HepG2 (cell line): Measurements from ENCODE around the gene CAP2. TPM values are rescaled to one million over a fixed set of nuclear protein-coding genes. Genes with fewer than 3 reads are reported as not detected.

Source experiments
- ATAC-seq: fragments of 200-7000 bp; cut with Tn5 transposase; 3 replicates; pipeline ENCODE4 v1.9.1; 2020; ENCODE audit warnings: mild to moderate bottlenecking, moderate library complexity
- BruUV-seq: library from RNA; stranded (reverse); fragments of 400-500 nt; replicated peaks from 2 replicates; lab custom pipeline; 2021; lab: Mats Ljungman, UMichigan
- CTCF ChIA-PET: fragments of 300-600 bp; formaldehyde crosslinking; extraction: SDS; loops from one replicate; lab custom pipeline; 2021; ENCODE audit warnings: low total read pairs, inconsistent platforms, low intra/inter-chr PET ratio; lab: Yijun Ruan, JAX
- POLR2A ChIA-PET: fragments of 350-600 bp; sonication (Branson Sonifier 250); formaldehyde crosslinking; loops from one replicate; lab custom pipeline; 2020; ENCODE audit warnings: antibody characterized with exemption, inconsistent platforms; lab: Yijun Ruan, JAX
- DNase-seq: peaks from one replicate; pipeline ENCODE4 v3.0.0-alpha.2; 2015; ENCODE audit warnings: low spot score
- FAIRE-seq: peaks from 3 replicates; lab custom pipeline; 2011; peaks lifted over from hg19 to GRCh38; lab: Jason Lieb, UNC
- H2AFZ ChIP-seq: one replicate; pipeline ENCODE4 v1.6.1; 2011; ENCODE audit warnings: low read length, inconsistent platforms
- H3K27ac ChIP-seq: fragments of 300-600 bp; 3 replicates; pipeline ENCODE4 v1.8.0; 2011; ENCODE audit warnings: mixed run types, mild to moderate bottlenecking, mixed read lengths, low read length, inconsistent platforms; ENCODE audit not compliant: insufficient read depth; ENCODE audit errors: extremely low read length
- H3K27me3 ChIP-seq, 2 experiments: fragments of 200-600 bp in 1 of 2; 2 replicates in 1 of 2; 3 replicates in 1 of 2; pipeline versions ENCODE4 v1.6.0 to v1.8.0; 2011; ENCODE audit warnings: low read length in 2 of 2, mild to moderate bottlenecking in 2 of 2, moderate library complexity in 2 of 2, inconsistent platforms in 1 of 2; ENCODE audit not compliant: insufficient read depth in 2 of 2, control insufficient read depth in 1 of 2
- H3K36me3 ChIP-seq, 2 experiments: fragments of 200-600 bp in 1 of 2; replicated peaks in 1 of 2; 2 replicates in 1 of 2; 3 replicates in 1 of 2; pipeline versions ENCODE4 v1.5.1 to v1.8.0; 2011; ENCODE audit warnings: low read length in 2 of 2, inconsistent platforms in 1 of 2; ENCODE audit not compliant: insufficient read depth in 2 of 2, control insufficient read depth in 1 of 2
- H3K4me1 ChIP-seq: 2 replicates; pipeline ENCODE4 v1.5.1; 2012; ENCODE audit warnings: low read length, inconsistent platforms; ENCODE audit not compliant: insufficient read depth
- H3K4me2 ChIP-seq: 2 replicates; pipeline ENCODE4 v1.6.0; 2011; ENCODE audit warnings: low read depth, low read length, inconsistent platforms
- H3K4me3 ChIP-seq, 3 experiments: fragments of 200-600 bp in 1 of 3; sonication (generic), shearing (Covaris generic) in 1 of 3; replicated peaks in 1 of 3; 2 replicates each; pipeline ENCODE4 v1.5.1; 2011 to 2016; ENCODE audit warnings: low read length in 3 of 3, inconsistent platforms in 2 of 3, low read depth in 2 of 3, mild to moderate bottlenecking in 2 of 3, control low read depth in 1 of 3, mixed read lengths in 1 of 3; ENCODE audit not compliant: insufficient read depth in 1 of 3
- H3K79me2 ChIP-seq: one replicate; pipeline ENCODE4 v1.6.1; 2011; ENCODE audit warnings: low read length, inconsistent platforms; ENCODE audit not compliant: insufficient read depth
- H3K9ac ChIP-seq: 2 replicates; pipeline ENCODE4 v1.6.0; 2011; ENCODE audit warnings: mild to moderate bottlenecking, low read depth, low read length, inconsistent platforms; ENCODE audit not compliant: insufficient read depth
- H3K9me3 ChIP-seq: 2 replicates; pipeline ENCODE4 v1.5.1; 2012; ENCODE audit warnings: mild to moderate bottlenecking, low read length
- H4K20me1 ChIP-seq: 2 replicates; pipeline ENCODE4 v1.6.0; 2011; ENCODE audit warnings: inconsistent platforms, mild to moderate bottlenecking, low read length, moderate library complexity; ENCODE audit not compliant: insufficient read depth
- CEBPZ ChIP-seq: IDR thresholded peaks from 2 replicates; pipeline ENCODE4 v1.6.1; 2012; ENCODE audit warnings: low read length, improper control_type of control experiment
- CENPT ChIP-seq: sonication (generic); formaldehyde crosslinking; IDR thresholded peaks from 2 replicates; pipeline ENCODE4 v1.8.0; 2022; ENCODE audit warnings: low read depth, mild to moderate bottlenecking, moderate library complexity, missing genetic modification reagents
- CENPX ChIP-seq: sonication (generic); formaldehyde crosslinking; IDR thresholded peaks from 2 replicates; pipeline ENCODE4 v1.9.0; 2021; ENCODE audit warnings: mild to moderate bottlenecking, missing genetic modification reagents, moderate library complexity
- CHCHD3 ChIP-seq: sonication (generic); formaldehyde crosslinking; IDR thresholded peaks from 2 replicates; pipeline ENCODE4 v1.8.0; 2022; ENCODE audit warnings: mild to moderate bottlenecking, missing genetic modification reagents, moderate library complexity
- CREB3 ChIP-seq: sonication (generic); formaldehyde crosslinking; IDR thresholded peaks from 2 replicates; pipeline ENCODE4 v1.5.0; 2020; ENCODE audit warnings: missing genetic modification reagents
- GRHL1 ChIP-seq: sonication (generic); formaldehyde crosslinking; conservative IDR thresholded peaks from 2 replicates; pipeline ENCODE4 v1.8.0; 2022; ENCODE audit warnings: missing genetic modification reagents
- HDAC6 ChIP-seq: fragments of 200-600 bp; sonication (generic); IDR thresholded peaks from 2 replicates; pipeline ENCODE4 v1.7.0; 2017; ENCODE audit warnings: mild to moderate bottlenecking, antibody characterized with exemption, low read length, low read depth
- IRX3 ChIP-seq: sonication (generic); formaldehyde crosslinking; IDR thresholded peaks from 2 replicates; pipeline ENCODE4 v1.8.1; 2023; ENCODE audit warnings: mild to moderate bottlenecking, low read depth, missing genetic modification reagents, borderline replicate concordance
- MIER2 ChIP-seq: IDR thresholded peaks from 2 replicates; pipeline ENCODE4 v1.6.1; 2016; ENCODE audit warnings: missing biosample characterization, missing genetic modification reagents
- USF2 ChIP-seq, 2 experiments: sonication (generic) in 1 of 2; formaldehyde crosslinking in 1 of 2; IDR thresholded peaks; 2 replicates each; pipeline versions ENCODE4 v1.5.1 to v1.6.1; 2011 to 2020; ENCODE audit warnings: borderline replicate concordance in 1 of 2, low read depth in 1 of 2, low read length in 1 of 2, mild to moderate bottlenecking in 1 of 2, missing genetic modification reagents in 1 of 2, moderate library complexity in 1 of 2
- ZBTB2 ChIP-seq: sonication (generic); formaldehyde crosslinking; IDR thresholded peaks from 2 replicates; pipeline ENCODE4 v1.8.0; 2022; ENCODE audit warnings: low read depth, missing genetic modification reagents
- ZBTB8A ChIP-seq: sonication (generic); formaldehyde crosslinking; IDR thresholded peaks from 2 replicates; pipeline ENCODE4 v1.4.0; 2020; ENCODE audit warnings: mild to moderate bottlenecking, low read depth, missing genetic modification reagents, borderline replicate concordance
- ZNF253 ChIP-seq: sonication (generic); formaldehyde crosslinking; IDR thresholded peaks from 2 replicates; pipeline ENCODE4 v1.8.0; 2022; ENCODE audit warnings: mild to moderate bottlenecking, missing genetic modification reagents, borderline replicate concordance
- ZNF546 ChIP-seq: sonication (generic); formaldehyde crosslinking; conservative IDR thresholded peaks from 2 replicates; pipeline ENCODE4 v1.8.1; 2023; ENCODE audit warnings: mild to moderate bottlenecking, missing genetic modification reagents
- ZNF776 ChIP-seq: sonication (generic); formaldehyde crosslinking; IDR thresholded peaks from 2 replicates; pipeline ENCODE4 v1.4.0; 2020; ENCODE audit warnings: mild to moderate bottlenecking, missing genetic modification reagents
- WGBS: methylation state at CpG from one replicate; pipeline ENCODE4 v1.1.6; 2017; ENCODE audit warnings: low lambda C conversion rate; 5-methylcytosine and 5-hydroxymethylcytosine counted together
- in situ Hi-C: cut with HindIII; loops from 2 replicates; pipeline ENCODE4 v1.10.0; 2017; ENCODE audit warnings: low pct_unique_long_range_greater_than_20kb; ENCODE audit not compliant: extremely low pct_ligation_motif_present
- intact Hi-C: fragments of 100-400 bp; cut with micrococcal nuclease; formaldehyde crosslinking; loops from one replicate; pipeline ENCODE4 v1.10.0; 2022; ENCODE audit not compliant: unreplicated experiment
- polyA plus RNA-seq, 8 experiments: library from polyadenylated mRNA; depleted of rRNA in 3 of 8; stranded (reverse) in 7 of 8; unstranded in 1 of 8; fragments of >200 nt; fragmentation: Illumina TruSeq in 4 of 8; extraction: Trizol in 4 of 8; gene quantifications; 2 replicates each; pipeline versions ENCODE4 v1.2.1 to v1.2.3, GENCODE V29; 2011 to 2016; ENCODE audit warnings: low read depth in 4 of 8, missing spikeins in 1 of 8, mixed read lengths in 1 of 8; ENCODE audit not compliant: insufficient read depth in 1 of 8
- total RNA-seq, 5 experiments: library from RNA; depleted of rRNA; stranded (reverse); fragments of >200 nt; fragmentation: Illumina TruSeq; extraction: Trizol; gene quantifications; 2 replicates each; pipeline ENCODE4 v1.2.3, GENCODE V29; 2016; ENCODE audit warnings: low read depth in 1 of 5

Gene CAP2
- total and polyA plus RNA-seq, 2 of the 13 experiments (the other 11 are each of a cell fraction or from before 2014, with no cell fraction given): 7.9 to 53.1 TPM

- ChIA-PET CTCF (no interaction called here), POLR2A (no interaction called here)
- intact Hi-C loops: no loop called here
Measured at GRCh38 chr6:17473554-17473953, 80.2 kb downstream of the CAP2 start.

More at GRCh38 chr6:17473554-17473953, 80.2 kb downstream of the CAP2 start:
- TF ChIP-seq ZBTB8A (CRISPR knock-in tag): no peak
- TF ChIP-seq IRX3 (CRISPR knock-in tag): no peak
- TF ChIP-seq GRHL1 (CRISPR knock-in tag): no peak
- TF ChIP-seq CHCHD3 (CRISPR knock-in tag): no peak
- no peak for TF ChIP-seq CEBPZ
- TF ChIP-seq CREB3: no peak
- no peak for TF ChIP-seq CENPT (CRISPR knock-in tag)
- no peak for TF ChIP-seq ZNF546 (CRISPR knock-in tag)
- TF ChIP-seq CENPX (CRISPR knock-in tag): no peak
- no peak for TF ChIP-seq USF2 (IDR thresholded peaks at IDR 0.05; ENCODE audit: low read depth, low read length)
- no peak for TF ChIP-seq USF2 (CRISPR knock-in tag; IDR thresholded peaks at IDR 0.05; ENCODE audit: borderline replicate concordance)
- no peak for TF ChIP-seq ZNF253
- TF ChIP-seq HDAC6: no peak
- TF ChIP-seq MIER2 (CRISPR knock-in tag): no peak
- TF ChIP-seq ZNF776: no peak
- TF ChIP-seq ZBTB2 (CRISPR knock-in tag): no peak
- Histone ChIP-seq H3K36me3 (no peaks in the 10 kb centered on the region; a peak in 1 of 5 replicates), H3K9me3 (no peaks in the 10 kb centered on the region), H3K27me3 (no peaks in the 10 kb centered on the region), H3K79me2 (no peaks in the 10 kb centered on the region), H4K20me1 (no peaks in the 10 kb centered on the region), H3K4me1 (no peaks in the 10 kb centered on the region), H2AFZ (no peak overlapping the region), H3K4me3 (no peak overlapping the region), H3K4me2 (no peak overlapping the region), H3K27ac (no peak overlapping the region), H3K9ac (no peak overlapping the region)
- no peak for FAIRE-seq
- no peak for DNase-seq
- in situ Hi-C loops: no loop called here
- WGBS: 88% methylated on average over 2 of the region's 2 CpGs
- BruUV-seq: no TSS peak
- no peak for ATAC-seq
